Breast epithelium (tissue), 3 donors: ENCODE measurements around the gene BCL7A.

Source experiments
- CTCF ChIP-seq, 3 donors: fragments of 450-650 bp; IDR thresholded peaks; one replicate each; pipeline ENCODE4 v1.5.1; 2016 to 2017; ENCODE audit warnings: antibody characterized with exemption in 3 of 3, mild to moderate bottlenecking in 3 of 3, moderate library complexity in 3 of 3
- POLR2A ChIP-seq: fragments of 450-650 bp; IDR thresholded peaks from one replicate; pipeline ENCODE4 v1.6.1; 2016; ENCODE audit warnings: antibody characterized with exemption, mild to moderate bottlenecking, moderate library complexity
- POLR2AphosphoS5 ChIP-seq, 3 donors: sonication (generic); formaldehyde crosslinking; IDR thresholded peaks; one replicate each; pipeline ENCODE4 v1.6.1; 2017; ENCODE audit warnings: antibody characterized with exemption in 3 of 3

GRCh38 chr12:122084857-122085405, 63.2 kb downstream of the BCL7A start:
- TF ChIP-seq CTCF (IDR thresholded peaks at IDR 0.05) (no peak), POLR2A (no peak), POLR2AphosphoS5 (IDR thresholded peaks at IDR 0.05) (no peak)
